Measurements from ENCODE around the gene TMEM80.

Gene TMEM80

DNA sequence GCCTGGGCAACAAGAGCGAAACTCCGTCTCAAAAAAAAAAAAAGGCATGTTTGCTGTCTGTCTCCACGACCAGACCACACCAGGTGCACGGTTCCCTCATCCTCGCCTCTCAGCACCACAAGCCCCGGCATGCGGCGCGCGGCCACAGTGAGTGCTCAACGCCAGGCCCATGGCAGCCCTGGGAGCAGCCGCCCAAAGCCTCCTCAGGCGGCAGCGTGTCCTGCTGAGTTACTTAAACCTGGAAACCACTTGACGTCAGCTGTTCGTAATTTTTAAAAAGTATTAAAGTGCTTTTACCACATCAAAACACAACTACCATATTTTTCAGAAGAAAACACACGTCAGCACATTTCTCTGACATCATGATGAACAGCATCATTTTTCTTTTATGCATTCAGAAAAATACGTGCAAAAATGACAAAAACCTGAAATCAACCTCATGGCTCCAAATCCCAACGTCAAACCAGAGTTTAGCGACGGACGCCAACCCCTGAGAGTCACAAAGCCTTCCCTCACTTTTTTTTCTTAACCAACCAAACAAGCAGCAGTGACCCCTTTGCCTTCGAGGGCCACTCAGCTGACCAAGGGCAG, 2.7 kb upstream of the TMEM80 start:
- Histone ChIP-seq H3K36me3 (replicated peaks; ENCODE audit: low read depth, low read length) (peaks cover 11% of the 10 kb centered on the region), H3K4me2 (ENCODE audit: low read length) (peak overlapping the region; percentile 90), H2AFZ (ENCODE audit: low read depth, low read length) (no peak overlapping the region), H3K27ac (ENCODE audit: low read length) (no peak overlapping the region), H3K79me2 (ENCODE audit: low read length) (peaks cover 53% of the 10 kb centered on the region), H3K27me3 (ENCODE audit: low read depth, low read length) (no peaks in the 10 kb centered on the region), H3K9me3 (ENCODE audit: insufficient read depth, low read length) (no peaks in the 10 kb centered on the region), H3K9ac (ENCODE audit: low read length) (no peak overlapping the region), H4K20me1 (ENCODE audit: insufficient read depth, low read length) (peaks cover 11% of the 10 kb centered on the region; the same call in 1 of the 2 replicates), H3K4me1 (ENCODE audit: low read length) (peaks cover 24% of the 10 kb centered on the region), H3K4me3 (ENCODE audit: low read length) (no peak overlapping the region)
- TF ChIP-seq CTCF (IDR thresholded peaks at IDR 0.05; ENCODE audit: low read depth, low read length) (no peak), EZH2phosphoT487 (IDR thresholded peaks at IDR 0.05; ENCODE audit: low read depth) (no peak)

DNA sequence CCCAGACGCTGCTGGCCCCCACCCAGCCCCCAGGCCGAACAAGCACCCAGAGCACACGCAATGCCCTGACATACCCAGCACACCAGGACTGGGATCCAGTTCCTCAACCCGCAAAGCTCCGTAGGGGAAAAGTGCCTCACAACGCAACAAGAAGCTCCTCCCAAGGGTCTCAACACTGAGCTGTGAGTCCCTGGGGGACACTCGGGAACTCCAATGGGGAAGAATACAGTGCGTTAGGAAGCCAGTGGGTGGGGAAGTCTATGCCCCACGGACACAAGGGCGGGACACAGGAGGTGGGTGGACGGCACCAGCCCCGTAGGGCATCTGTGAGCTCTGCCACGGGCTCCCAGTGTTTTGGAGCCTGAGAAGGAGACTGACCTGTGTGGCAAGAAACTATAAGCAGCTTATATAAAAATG, 2.2 kb upstream of the TMEM80 start:
- Histone ChIP-seq H3K4me3 (ENCODE audit: low read length) (peak overlapping the region; percentile 81), H3K4me2 (ENCODE audit: low read length) (peak overlapping the region; percentile 90), H4K20me1 (ENCODE audit: insufficient read depth, low read length) (peaks cover 11% of the 10 kb centered on the region; the same call in 1 of the 2 replicates), H3K9me3 (ENCODE audit: insufficient read depth, low read length) (no peaks in the 10 kb centered on the region), H3K79me2 (ENCODE audit: low read length) (peaks cover 54% of the 10 kb centered on the region), H3K27ac (ENCODE audit: low read length) (no peak overlapping the region), H3K27me3 (ENCODE audit: low read depth, low read length) (no peaks in the 10 kb centered on the region), H3K9ac (ENCODE audit: low read length) (no peak overlapping the region), H2AFZ (ENCODE audit: low read depth, low read length) (no peak overlapping the region), H3K4me1 (ENCODE audit: low read length) (peaks cover 29% of the 10 kb centered on the region), H3K36me3 (replicated peaks; ENCODE audit: low read depth, low read length) (peaks cover 7% of the 10 kb centered on the region)
- no peak for TF ChIP-seq EZH2phosphoT487 (IDR thresholded peaks at IDR 0.05; ENCODE audit: low read depth)
- TF ChIP-seq CTCF (IDR thresholded peaks at IDR 0.05; ENCODE audit: low read depth, low read length): no peak

GRCh38 chr11:693887-694562, 1.6 kb upstream of the TMEM80 start:
- H3K36me3 ChIP-seq (replicated peaks; ENCODE audit: low read depth, low read length): peaks cover 2% of the 10 kb centered on the region
- no peaks in the 10 kb centered on the region for H3K9me3 ChIP-seq (ENCODE audit: insufficient read depth, low read length)
- TF ChIP-seq EZH2phosphoT487 (IDR thresholded peaks at IDR 0.05; ENCODE audit: low read depth): no peak
- no peak for TF ChIP-seq CTCF (IDR thresholded peaks at IDR 0.05; ENCODE audit: low read depth, low read length)
- H3K27ac ChIP-seq (ENCODE audit: low read length): no peak overlapping the region
- H4K20me1 ChIP-seq (ENCODE audit: insufficient read depth, low read length): peaks cover 11% of the 10 kb centered on the region; the same call in 1 of the 2 replicates
- H3K79me2 ChIP-seq (ENCODE audit: low read length): peaks cover 54% of the 10 kb centered on the region
- no peaks in the 10 kb centered on the region for H3K27me3 ChIP-seq (ENCODE audit: low read depth, low read length)
- H3K4me2 ChIP-seq (ENCODE audit: low read length): peak overlapping the region; percentile 90
- H2AFZ ChIP-seq (ENCODE audit: low read depth, low read length): no peak overlapping the region
- H3K9ac ChIP-seq (ENCODE audit: low read length): 0 out of 2 replicates have a peak overlapping the region, but pooled peaks have one; percentile 28
- peaks cover 35% of the 10 kb centered on the region for H3K4me1 ChIP-seq (ENCODE audit: low read length)
- H3K4me3 ChIP-seq (ENCODE audit: low read length): peak overlapping the region; percentile 81

- H3K4me3 ChIP-seq (ENCODE audit: low read length): peak within 1 kb of the TSS; percentile 81
- peaks cover 11% of the 10 kb centered on the region; the same call in 1 of the 2 replicates for H4K20me1 ChIP-seq (ENCODE audit: insufficient read depth, low read length)
- H3K27ac ChIP-seq (ENCODE audit: low read length): peak within 1 kb of the TSS; percentile 90
- H2AFZ ChIP-seq (ENCODE audit: low read depth, low read length): peak within 1 kb of the TSS; percentile 65; the same call in 1 of the 2 replicates
- peaks cover 35% of the 10 kb centered on the region for H3K4me1 ChIP-seq (ENCODE audit: low read length)
- TF ChIP-seq CTCF (IDR thresholded peaks at IDR 0.05; ENCODE audit: low read depth, low read length) (no peak), EZH2phosphoT487 (IDR thresholded peaks at IDR 0.05; ENCODE audit: low read depth) (no peak)
- peaks cover 54% of the 10 kb centered on the region for H3K79me2 ChIP-seq (ENCODE audit: low read length)
- H3K9me3 ChIP-seq (ENCODE audit: insufficient read depth, low read length): no peaks in the 10 kb centered on the region
- H3K36me3 ChIP-seq (replicated peaks; ENCODE audit: low read depth, low read length): peaks cover 2% of the 10 kb centered on the region
- peak within 1 kb of the TSS; percentile 90 for H3K4me2 ChIP-seq (ENCODE audit: low read length)
- H3K9ac ChIP-seq (ENCODE audit: low read length): peak within 1 kb of the TSS; percentile 91
- H3K27me3 ChIP-seq (ENCODE audit: low read depth, low read length): no peaks in the 10 kb centered on the region
Measured at GRCh38 chr11:694563-695287, 891 bp upstream of the TMEM80 start, which contains the start of gene DEAF1. Gene DEAF1, minus strand, starts transcription at chr11:695222. Its CDS starts 175 bp downstream, at chr11:695047.
